PFSK-1 (cell line): Measurements from ENCODE around the gene SLC27A5.

Experiments used
- FOXP2 ChIP-seq: optimal IDR thresholded peaks from 2 replicates; pipeline ENCODE3; 2011; ENCODE audit warnings: borderline replicate concordance, control low read depth, inconsistent platforms; ENCODE audit not compliant: insufficient read depth; ENCODE audit errors: extremely low read length, extremely low read depth
- POLR2AphosphoS5 ChIP-seq: IDR thresholded peaks from 2 replicates; pipeline ENCODE4 v1.6.1; 2012; ENCODE audit warnings: low read depth, mild to moderate bottlenecking, control low read depth, low read length, moderate library complexity
- SIN3A ChIP-seq: IDR thresholded peaks from 2 replicates; pipeline ENCODE4 v1.6.1; 2012; ENCODE audit warnings: mild to moderate bottlenecking, low read length, moderate library complexity, borderline replicate concordance; ENCODE audit not compliant: insufficient read depth
- TAF1 ChIP-seq: IDR thresholded peaks from 2 replicates; pipeline ENCODE4 v1.6.1; 2012; ENCODE audit warnings: low read length, control low read depth, borderline replicate concordance; ENCODE audit not compliant: insufficient read depth
- TF ChIP-seq, protein P1 (sequence below), 2 experiments: IDR thresholded peaks; 2 replicates each; pipeline versions ENCODE4 v1.6.1 to v1.8.0; 2011 to 2012; ENCODE audit warnings: low read depth in 2 of 2, low read length in 2 of 2, control low read depth in 1 of 2, inconsistent platforms in 1 of 2, mild to moderate bottlenecking in 1 of 2, moderate library complexity in 1 of 2; ENCODE audit not compliant: insufficient read depth in 1 of 2

SLC27A5 gene

GRCh38 chr19:58473775-58474174, 38.0 kb downstream of the SLC27A5 start:
- no peak for TF ChIP-seq POLR2AphosphoS5
- TF ChIP-seq, protein P1, sequence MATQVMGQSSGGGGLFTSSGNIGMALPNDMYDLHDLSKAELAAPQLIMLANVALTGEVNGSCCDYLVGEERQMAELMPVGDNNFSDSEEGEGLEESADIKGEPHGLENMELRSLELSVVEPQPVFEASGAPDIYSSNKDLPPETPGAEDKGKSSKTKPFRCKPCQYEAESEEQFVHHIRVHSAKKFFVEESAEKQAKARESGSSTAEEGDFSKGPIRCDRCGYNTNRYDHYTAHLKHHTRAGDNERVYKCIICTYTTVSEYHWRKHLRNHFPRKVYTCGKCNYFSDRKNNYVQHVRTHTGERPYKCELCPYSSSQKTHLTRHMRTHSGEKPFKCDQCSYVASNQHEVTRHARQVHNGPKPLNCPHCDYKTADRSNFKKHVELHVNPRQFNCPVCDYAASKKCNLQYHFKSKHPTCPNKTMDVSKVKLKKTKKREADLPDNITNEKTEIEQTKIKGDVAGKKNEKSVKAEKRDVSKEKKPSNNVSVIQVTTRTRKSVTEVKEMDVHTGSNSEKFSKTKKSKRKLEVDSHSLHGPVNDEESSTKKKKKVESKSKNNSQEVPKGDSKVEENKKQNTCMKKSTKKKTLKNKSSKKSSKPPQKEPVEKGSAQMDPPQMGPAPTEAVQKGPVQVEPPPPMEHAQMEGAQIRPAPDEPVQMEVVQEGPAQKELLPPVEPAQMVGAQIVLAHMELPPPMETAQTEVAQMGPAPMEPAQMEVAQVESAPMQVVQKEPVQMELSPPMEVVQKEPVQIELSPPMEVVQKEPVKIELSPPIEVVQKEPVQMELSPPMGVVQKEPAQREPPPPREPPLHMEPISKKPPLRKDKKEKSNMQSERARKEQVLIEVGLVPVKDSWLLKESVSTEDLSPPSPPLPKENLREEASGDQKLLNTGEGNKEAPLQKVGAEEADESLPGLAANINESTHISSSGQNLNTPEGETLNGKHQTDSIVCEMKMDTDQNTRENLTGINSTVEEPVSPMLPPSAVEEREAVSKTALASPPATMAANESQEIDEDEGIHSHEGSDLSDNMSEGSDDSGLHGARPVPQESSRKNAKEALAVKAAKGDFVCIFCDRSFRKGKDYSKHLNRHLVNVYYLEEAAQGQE (IDR thresholded peaks at IDR 0.05; ENCODE audit: insufficient read depth in 1 of 2, low read depth in 2 of 2, low read length in 2 of 2): no peak
- TF ChIP-seq FOXP2: no peak
- TF ChIP-seq TAF1: no peak
- no peak for TF ChIP-seq SIN3A

GRCh38 chr19:58471736-58472135, 40.1 kb downstream of the SLC27A5 start:
- no peak for TF ChIP-seq TAF1
- TF ChIP-seq, protein P1 (IDR thresholded peaks at IDR 0.05; ENCODE audit: insufficient read depth in 1 of 2, low read depth in 2 of 2, low read length in 2 of 2): no peak

- TF ChIP-seq POLR2AphosphoS5 (no peak), SIN3A (no peak), FOXP2 (no peak), TAF1 (no peak)
- TF ChIP-seq, protein P1 (IDR thresholded peaks at IDR 0.05; ENCODE audit: insufficient read depth in 1 of 2, low read depth in 2 of 2, low read length in 2 of 2): no peak
These were observed 42.4 kb downstream of the SLC27A5 start for GRCh38 chr19:58469241-58470013.

DNA sequence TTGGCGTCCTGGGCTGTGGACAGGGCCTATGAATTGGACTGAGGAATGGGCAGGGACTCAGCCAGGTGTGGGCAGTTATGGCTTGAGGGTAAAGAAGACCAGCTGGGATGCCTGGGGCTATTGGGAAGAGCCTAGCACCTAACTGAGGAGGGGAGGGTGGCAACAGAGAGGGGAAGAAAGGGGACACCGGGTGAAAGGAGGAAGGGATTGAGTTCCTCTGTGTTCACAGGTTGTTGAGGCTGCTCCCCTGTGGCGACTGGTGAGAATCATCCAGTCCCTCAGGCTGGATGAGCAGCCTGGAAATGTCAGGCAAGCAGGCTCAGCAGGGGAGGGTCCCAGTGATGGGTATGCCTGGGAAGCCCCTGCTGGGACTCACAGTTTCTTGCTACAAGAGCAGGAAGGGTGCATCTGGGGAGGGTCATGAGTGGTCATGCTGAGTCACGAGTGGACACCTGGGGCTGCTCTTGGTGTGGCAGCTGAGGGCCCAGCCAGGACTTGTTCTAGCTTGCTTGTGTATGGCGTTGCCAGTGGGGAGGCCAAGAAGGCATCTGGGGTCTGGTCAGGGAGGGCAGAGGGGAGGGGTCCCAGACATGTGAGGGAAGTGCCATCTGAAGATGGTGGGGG, 43.5 kb downstream of the SLC27A5 start:
- no peak for TF ChIP-seq SIN3A
- TF ChIP-seq TAF1: no peak
- no peak for TF ChIP-seq FOXP2
- TF ChIP-seq POLR2AphosphoS5: no peak
- TF ChIP-seq, protein P1 (IDR thresholded peaks at IDR 0.05; ENCODE audit: insufficient read depth in 1 of 2, low read depth in 2 of 2, low read length in 2 of 2): no peak
